ENCODE results near the gene TBC1D5. TPM values are rescaled to one million over a fixed set of nuclear protein-coding genes. Genes with fewer than 3 reads are reported as not detected.
"Not testable (repeated sequence)": the region's sequence is repeated elsewhere in the genome, so short reads cannot be mapped to it uniquely, and the experiment has no call there.

Gene TBC1D5
- total and polyA plus RNA-seq, 2 donors (not counting 1 experiment from before 2014, with no cell fraction given), result 22.6 to 111 TPM

DNA sequence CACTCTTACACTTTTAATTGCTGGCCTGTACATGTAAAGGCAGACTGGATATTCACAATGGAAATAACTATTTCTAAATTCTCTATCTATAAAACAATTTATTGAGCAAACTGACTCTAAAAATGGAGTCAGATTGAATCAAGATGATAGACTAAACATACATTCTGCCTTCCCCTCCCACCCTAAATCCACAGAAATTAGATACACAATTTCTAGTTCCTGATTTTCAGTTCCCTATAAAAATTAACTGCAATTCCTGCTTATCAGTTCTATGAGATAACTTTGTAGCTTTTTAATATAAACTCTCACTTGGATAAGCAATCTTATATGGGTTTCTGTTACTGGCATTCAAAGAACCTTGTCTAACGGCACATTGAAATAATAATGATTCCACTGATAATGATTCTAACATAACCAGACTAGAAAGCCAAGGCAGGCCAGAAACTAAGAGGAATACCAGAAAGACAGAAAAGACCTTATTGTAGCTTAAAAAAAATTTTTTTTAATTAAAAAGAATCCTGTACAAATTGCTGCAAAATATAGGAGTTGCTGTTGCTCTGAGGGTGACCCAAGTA lies 33.1 kb downstream of the TBC1D5 start:
- H3K27me3 Mint-ChIP-seq, result no peaks in the 10 kb centered on the region
- DNase-seq (no peak), ATAC-seq (ENCODE audit: low read depth) (no peak)
- intact Hi-C loops (cut with micrococcal nuclease), result no loop called here
- POLR2A ChIA-PET, result no interaction called here
- peaks cover 3% of the 10 kb centered on the region for H3K9me3 Mint-ChIP-seq (ENCODE audit: insufficient read depth)
- Histone ChIP-seq H3K4me1 (ENCODE audit: control insufficient read depth in 2 of 2, insufficient read depth in 2 of 2, low read length in 2 of 2) (no peaks in the 10 kb centered on the region), H3K4me2 (replicated peaks; ENCODE audit: low read depth, low read length, poor library complexity, severe bottlenecking) (no peak overlapping the region), H3K27me3 (replicated peaks in 1 of 4; ENCODE audit: control extremely low read depth in 1 of 4, control insufficient read depth in 3 of 4, insufficient read depth in 4 of 4, low read length in 3 of 4) (no peaks in the 10 kb centered on the region), H3K79me2 (ENCODE audit: control insufficient read depth, insufficient read depth, low read length) (peaks cover 55% of the 10 kb centered on the region), H3K4me3 (ENCODE audit: control extremely low read depth in 1 of 5, extremely low read depth in 1 of 5, insufficient read depth in 1 of 5, low read depth in 2 of 5, low read length in 4 of 5) (no peak overlapping the region), H3K9me3 (ENCODE audit: control extremely low read depth in 1 of 3, control insufficient read depth in 2 of 3, insufficient read depth in 1 of 3, low read length in 2 of 3) (peaks cover 4 to 9% (median 8%) of the 10 kb centered on the region in 3 donors), H3K36me3 (replicated peaks in 1 of 2; ENCODE audit: control extremely low read depth in 1 of 2, control insufficient read depth in 1 of 2, extremely low read depth in 1 of 2, insufficient read depth in 2 of 2, low read length in 1 of 2) (peaks cover 7 to 10% of the 10 kb centered on the region in 2 experiments), H2AFZ (ENCODE audit: insufficient read depth, low read depth, low read length, poor library complexity, severe bottlenecking) (no peak overlapping the region), H3K27ac (ENCODE audit: low read length in 2 of 2) (no peak overlapping the region), H3K9ac (ENCODE audit: low read length) (no peak overlapping the region), H4K20me1 (ENCODE audit: control insufficient read depth, insufficient read depth, low read length, poor library complexity, severe bottlenecking) (peaks cover 12% of the 10 kb centered on the region)
- CTCF ChIA-PET, result no interaction called here
- no peak for TF ChIP-seq EZH2 (IDR thresholded peaks at IDR 0.05; ENCODE audit: borderline replicate concordance, insufficient read depth, low read depth, low read length, poor library complexity, severe bottlenecking)
- TF ChIP-seq, protein P1, sequence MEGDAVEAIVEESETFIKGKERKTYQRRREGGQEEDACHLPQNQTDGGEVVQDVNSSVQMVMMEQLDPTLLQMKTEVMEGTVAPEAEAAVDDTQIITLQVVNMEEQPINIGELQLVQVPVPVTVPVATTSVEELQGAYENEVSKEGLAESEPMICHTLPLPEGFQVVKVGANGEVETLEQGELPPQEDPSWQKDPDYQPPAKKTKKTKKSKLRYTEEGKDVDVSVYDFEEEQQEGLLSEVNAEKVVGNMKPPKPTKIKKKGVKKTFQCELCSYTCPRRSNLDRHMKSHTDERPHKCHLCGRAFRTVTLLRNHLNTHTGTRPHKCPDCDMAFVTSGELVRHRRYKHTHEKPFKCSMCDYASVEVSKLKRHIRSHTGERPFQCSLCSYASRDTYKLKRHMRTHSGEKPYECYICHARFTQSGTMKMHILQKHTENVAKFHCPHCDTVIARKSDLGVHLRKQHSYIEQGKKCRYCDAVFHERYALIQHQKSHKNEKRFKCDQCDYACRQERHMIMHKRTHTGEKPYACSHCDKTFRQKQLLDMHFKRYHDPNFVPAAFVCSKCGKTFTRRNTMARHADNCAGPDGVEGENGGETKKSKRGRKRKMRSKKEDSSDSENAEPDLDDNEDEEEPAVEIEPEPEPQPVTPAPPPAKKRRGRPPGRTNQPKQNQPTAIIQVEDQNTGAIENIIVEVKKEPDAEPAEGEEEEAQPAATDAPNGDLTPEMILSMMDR (IDR thresholded peaks at IDR 0.05), result no peak
- no peak overlapping the region for H3K27ac Mint-ChIP-seq
- no CpG with 5 or more reads among the region's 1 CpG for WGBS (ENCODE audit: insufficient coverage)
- no peak overlapping the region for H3K4me3 Mint-ChIP-seq
- H3K4me1 Mint-ChIP-seq, result peaks cover 15% of the 10 kb centered on the region

DNA sequence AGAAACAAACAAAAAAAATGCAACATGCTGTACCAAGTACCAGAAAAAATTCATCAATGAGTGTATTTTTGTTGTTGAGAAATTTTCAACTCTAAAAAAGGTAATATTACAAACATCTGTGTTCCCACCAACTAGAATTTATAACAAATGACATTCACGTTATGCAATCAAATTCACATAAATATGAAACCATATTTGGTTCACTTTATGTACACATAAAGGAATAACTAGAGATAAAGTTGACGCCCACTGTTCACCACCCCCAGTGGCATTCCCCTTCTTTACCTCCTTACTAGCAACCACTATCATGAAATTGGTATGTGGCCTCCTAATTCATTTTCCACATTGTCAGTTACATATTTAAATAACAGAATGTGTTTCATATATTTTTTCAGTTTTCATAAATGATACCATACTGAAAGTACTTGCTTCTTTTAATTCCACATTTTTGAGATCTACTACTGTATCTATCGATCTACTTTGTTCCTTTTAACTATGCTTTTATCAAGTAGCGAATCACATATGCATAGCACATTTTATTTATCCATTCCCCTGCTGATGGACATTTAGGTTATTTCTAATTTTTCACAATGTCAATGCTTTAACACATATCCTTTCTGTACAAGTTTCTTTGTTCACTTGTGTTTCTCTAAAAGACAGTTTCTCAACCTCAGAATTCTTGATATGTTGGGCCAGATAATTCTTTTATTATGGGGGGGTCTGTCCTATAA lies 34.5 kb downstream of the TBC1D5 start:
- Histone ChIP-seq H3K27me3 (replicated peaks in 1 of 4; ENCODE audit: control extremely low read depth in 1 of 4, control insufficient read depth in 3 of 4, insufficient read depth in 4 of 4, low read length in 3 of 4) (no peaks in the 10 kb centered on the region), H3K36me3 (replicated peaks in 1 of 2; ENCODE audit: control extremely low read depth in 1 of 2, control insufficient read depth in 1 of 2, extremely low read depth in 1 of 2, insufficient read depth in 2 of 2, low read length in 1 of 2) (peaks cover 0 to 3% of the 10 kb centered on the region in 2 experiments), H3K4me1 (ENCODE audit: control insufficient read depth in 2 of 2, insufficient read depth in 2 of 2, low read length in 2 of 2) (no peaks in the 10 kb centered on the region), H3K9me3 (ENCODE audit: control extremely low read depth in 1 of 3, control insufficient read depth in 2 of 3, insufficient read depth in 1 of 3, low read length in 2 of 3) (peaks cover 0 to 7% (median 1%) of the 10 kb centered on the region in 3 donors), H3K4me3 (ENCODE audit: control extremely low read depth in 1 of 5, extremely low read depth in 1 of 5, insufficient read depth in 1 of 5, low read depth in 2 of 5, low read length in 4 of 5) (no peak overlapping the region), H3K79me2 (ENCODE audit: control insufficient read depth, insufficient read depth, low read length) (peaks cover 48% of the 10 kb centered on the region), H3K4me2 (replicated peaks; ENCODE audit: low read depth, low read length, poor library complexity, severe bottlenecking) (no peak overlapping the region), H3K27ac (ENCODE audit: low read length in 2 of 2) (no peak overlapping the region), H4K20me1 (ENCODE audit: control insufficient read depth, insufficient read depth, low read length, poor library complexity, severe bottlenecking) (peaks cover 12% of the 10 kb centered on the region), H3K9ac (ENCODE audit: low read length) (no peak overlapping the region), H2AFZ (ENCODE audit: insufficient read depth, low read depth, low read length, poor library complexity, severe bottlenecking) (no peak overlapping the region)
- no peaks in the 10 kb centered on the region for H3K27me3 Mint-ChIP-seq
- TF ChIP-seq, protein P1 (IDR thresholded peaks at IDR 0.05), result no peak
- TF ChIP-seq EZH2 (IDR thresholded peaks at IDR 0.05; ENCODE audit: borderline replicate concordance, insufficient read depth, low read depth, low read length, poor library complexity, severe bottlenecking), result no peak
- CTCF ChIA-PET, result no interaction called here
- no peak overlapping the region for H3K4me3 Mint-ChIP-seq
- no peaks in the 10 kb centered on the region for H3K9me3 Mint-ChIP-seq (ENCODE audit: insufficient read depth)
- WGBS (ENCODE audit: insufficient coverage), result 100% methylated on average over 1 of the region's 4 CpGs
- H3K4me1 Mint-ChIP-seq, result peaks cover 15% of the 10 kb centered on the region
- no peak for ATAC-seq (ENCODE audit: low read depth)
- DNase-seq, result no peak
- no peak overlapping the region for H3K27ac Mint-ChIP-seq
- intact Hi-C loops (cut with micrococcal nuclease), result no loop called here
- POLR2A ChIA-PET, result no interaction called here

DNA sequence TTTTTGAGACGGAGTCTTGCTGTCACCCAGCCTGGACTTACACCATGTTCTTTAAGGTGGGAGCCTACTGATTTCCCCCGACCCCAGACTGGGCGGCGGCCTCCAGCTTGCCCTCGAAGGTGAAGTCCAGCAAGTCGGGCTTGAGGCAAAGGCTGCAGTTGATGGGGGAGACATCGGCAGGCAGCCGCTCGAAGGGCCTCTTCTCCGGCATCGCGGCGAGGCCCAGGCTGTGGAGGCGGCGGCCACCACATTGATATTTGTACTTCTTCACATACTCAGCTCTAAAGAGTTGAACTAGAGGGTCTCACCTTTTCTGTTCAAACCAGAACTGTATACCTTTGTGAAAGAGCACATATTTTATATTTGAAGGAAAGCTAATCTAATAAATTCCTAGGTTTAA lies 36.4 kb downstream of the TBC1D5 start:
- H3K4me1 ChIP-seq (ENCODE audit: control insufficient read depth in 2 of 2, insufficient read depth in 2 of 2, low read length in 2 of 2); H3K27me3 Mint-ChIP-seq; H3K4me1 Mint-ChIP-seq; H3K27ac Mint-ChIP-seq; H3K4me3 Mint-ChIP-seq; H3K4me2 ChIP-seq (replicated peaks; ENCODE audit: low read depth, low read length, poor library complexity, severe bottlenecking); H2AFZ ChIP-seq (ENCODE audit: insufficient read depth, low read depth, low read length, poor library complexity, severe bottlenecking); H3K4me3 ChIP-seq (ENCODE audit: control extremely low read depth in 1 of 5, extremely low read depth in 1 of 5, insufficient read depth in 1 of 5, low read depth in 2 of 5, low read length in 4 of 5); CTCF ChIA-PET; H3K27me3 ChIP-seq (replicated peaks in 1 of 4; ENCODE audit: control extremely low read depth in 1 of 4, control insufficient read depth in 3 of 4, insufficient read depth in 4 of 4, low read length in 3 of 4); POLR2A ChIA-PET; ATAC-seq (ENCODE audit: low read depth); DNase-seq; intact Hi-C loops (cut with micrococcal nuclease); H3K9ac ChIP-seq (ENCODE audit: low read length); H3K27ac ChIP-seq (ENCODE audit: low read length in 2 of 2); H3K9me3 Mint-ChIP-seq (ENCODE audit: insufficient read depth); H3K36me3 ChIP-seq (replicated peaks in 1 of 2; ENCODE audit: control extremely low read depth in 1 of 2, control insufficient read depth in 1 of 2, extremely low read depth in 1 of 2, insufficient read depth in 2 of 2, low read length in 1 of 2): not testable (repeated sequence)
- Histone ChIP-seq H4K20me1 (ENCODE audit: control insufficient read depth, insufficient read depth, low read length, poor library complexity, severe bottlenecking) (peaks cover 18% of the 10 kb centered on the region), H3K79me2 (ENCODE audit: control insufficient read depth, insufficient read depth, low read length) (peaks cover 52% of the 10 kb centered on the region), H3K9me3 (ENCODE audit: control extremely low read depth in 1 of 3, control insufficient read depth in 2 of 3, insufficient read depth in 1 of 3, low read length in 2 of 3) (peaks cover 0 to 13% (median 0%) of the 10 kb centered on the region in 3 donors)
- WGBS (ENCODE audit: insufficient coverage), result 100% methylated on average over 2 of the region's 15 CpGs

Data from B cell (primary cell).